ENCODE measurements around the gene PRSS36. TPM values are rescaled to one million over a fixed set of nuclear protein-coding genes. Genes with fewer than 3 reads are reported as not detected.

PRSS36 gene
- total RNA-seq, 1 donor from 2014 or later, result 1.4 TPM

GRCh38 chr16:31112711-31113110, 37.2 kb downstream of the PRSS36 start:
- Histone ChIP-seq H3K27me3 (no peaks in the 10 kb centered on the region), H3K4me3 (no peak overlapping the region), H3K27ac (peak overlapping the region; percentile 43 to 46), H3K36me3 (peaks cover 27 to 36% of the 10 kb centered on the region in 2 donors), H3K4me1 (peaks cover 9 to 11% of the 10 kb centered on the region in 2 donors), H3K9me3 (no peaks in the 10 kb centered on the region)
- TF ChIP-seq, protein P1, sequence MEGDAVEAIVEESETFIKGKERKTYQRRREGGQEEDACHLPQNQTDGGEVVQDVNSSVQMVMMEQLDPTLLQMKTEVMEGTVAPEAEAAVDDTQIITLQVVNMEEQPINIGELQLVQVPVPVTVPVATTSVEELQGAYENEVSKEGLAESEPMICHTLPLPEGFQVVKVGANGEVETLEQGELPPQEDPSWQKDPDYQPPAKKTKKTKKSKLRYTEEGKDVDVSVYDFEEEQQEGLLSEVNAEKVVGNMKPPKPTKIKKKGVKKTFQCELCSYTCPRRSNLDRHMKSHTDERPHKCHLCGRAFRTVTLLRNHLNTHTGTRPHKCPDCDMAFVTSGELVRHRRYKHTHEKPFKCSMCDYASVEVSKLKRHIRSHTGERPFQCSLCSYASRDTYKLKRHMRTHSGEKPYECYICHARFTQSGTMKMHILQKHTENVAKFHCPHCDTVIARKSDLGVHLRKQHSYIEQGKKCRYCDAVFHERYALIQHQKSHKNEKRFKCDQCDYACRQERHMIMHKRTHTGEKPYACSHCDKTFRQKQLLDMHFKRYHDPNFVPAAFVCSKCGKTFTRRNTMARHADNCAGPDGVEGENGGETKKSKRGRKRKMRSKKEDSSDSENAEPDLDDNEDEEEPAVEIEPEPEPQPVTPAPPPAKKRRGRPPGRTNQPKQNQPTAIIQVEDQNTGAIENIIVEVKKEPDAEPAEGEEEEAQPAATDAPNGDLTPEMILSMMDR (IDR thresholded peaks at IDR 0.05), result no peak
- no peak for DNase-seq (ENCODE audit: low spot score in 2 of 2)
- intact Hi-C loops (cut with DNase I), result no loop called here

- Histone ChIP-seq H3K27me3 (no peaks in the 10 kb centered on the region), H3K9me3 (no peaks in the 10 kb centered on the region), H3K27ac (peak overlapping the region in 1 of 2 donors; percentile 43), H3K4me1 (peaks cover 9 to 11% of the 10 kb centered on the region in 2 donors), H3K36me3 (peaks cover 27 to 36% of the 10 kb centered on the region in 2 donors), H3K4me3 (no peak overlapping the region)
- intact Hi-C loops (cut with DNase I), result no loop called here
- TF ChIP-seq, protein P1 (IDR thresholded peaks at IDR 0.05), result no peak
- no peak for DNase-seq (ENCODE audit: low spot score in 2 of 2)
Measured at GRCh38 chr16:31111881-31112466, 37.9 kb downstream of the PRSS36 start.

- DNase-seq (ENCODE audit: low spot score in 2 of 2), result no peak
- H3K4me3 ChIP-seq, result no peak overlapping the region
- peaks cover 27 to 36% of the 10 kb centered on the region in 2 donors for H3K36me3 ChIP-seq
- H3K4me1 ChIP-seq, result peaks cover 9 to 17% of the 10 kb centered on the region in 2 donors
- no peaks in the 10 kb centered on the region for H3K27me3 ChIP-seq
- intact Hi-C loops (cut with DNase I), result no loop called here
- H3K27ac ChIP-seq, result no peak overlapping the region
- TF ChIP-seq, protein P1 (IDR thresholded peaks at IDR 0.05), result no peak
- no peaks in the 10 kb centered on the region for H3K9me3 ChIP-seq
Measured at GRCh38 chr16:31110106-31111034, 39.5 kb downstream of the PRSS36 start.

DNA sequence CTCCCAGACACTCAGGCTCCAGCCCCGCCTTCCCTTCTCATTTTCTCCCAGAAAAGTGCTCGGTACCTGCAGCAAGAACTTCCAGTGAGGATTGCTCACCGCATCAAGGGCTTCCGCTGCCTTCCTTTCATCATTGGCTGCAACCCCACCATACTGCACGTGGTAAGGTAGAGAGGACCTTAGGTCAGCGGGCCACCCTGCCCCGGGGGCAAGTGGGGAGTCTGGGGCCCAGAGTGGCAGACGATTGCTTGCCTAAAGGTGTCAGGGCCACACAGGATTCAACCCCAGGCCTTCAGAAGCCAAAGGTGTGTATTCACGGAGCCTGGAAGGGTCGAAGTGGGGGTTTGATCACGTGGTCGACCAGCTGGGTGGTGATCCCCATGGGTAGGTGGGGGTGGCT, 40.2 kb downstream of the PRSS36 start:
- DNase-seq (ENCODE audit: low spot score in 2 of 2), result no peak
- H3K4me3 ChIP-seq, result no peak overlapping the region
- H3K27me3 ChIP-seq, result no peaks in the 10 kb centered on the region
- H3K27ac ChIP-seq, result peak overlapping the region in 1 of 2 donors; percentile 97
- no peaks in the 10 kb centered on the region for H3K9me3 ChIP-seq
- intact Hi-C loops (cut with DNase I), result loop anchor here (2.0 to 5.0 kb wide), 2 partner anchors 33 to 73 kb away; partner anchors contain the start of gene FUS
- H3K4me1 ChIP-seq, result peaks cover 9 to 17% of the 10 kb centered on the region in 2 donors
- H3K36me3 ChIP-seq, result peaks cover 27 to 36% of the 10 kb centered on the region in 2 donors
- TF ChIP-seq, protein P1 (IDR thresholded peaks at IDR 0.05), result no peak

DNA sequence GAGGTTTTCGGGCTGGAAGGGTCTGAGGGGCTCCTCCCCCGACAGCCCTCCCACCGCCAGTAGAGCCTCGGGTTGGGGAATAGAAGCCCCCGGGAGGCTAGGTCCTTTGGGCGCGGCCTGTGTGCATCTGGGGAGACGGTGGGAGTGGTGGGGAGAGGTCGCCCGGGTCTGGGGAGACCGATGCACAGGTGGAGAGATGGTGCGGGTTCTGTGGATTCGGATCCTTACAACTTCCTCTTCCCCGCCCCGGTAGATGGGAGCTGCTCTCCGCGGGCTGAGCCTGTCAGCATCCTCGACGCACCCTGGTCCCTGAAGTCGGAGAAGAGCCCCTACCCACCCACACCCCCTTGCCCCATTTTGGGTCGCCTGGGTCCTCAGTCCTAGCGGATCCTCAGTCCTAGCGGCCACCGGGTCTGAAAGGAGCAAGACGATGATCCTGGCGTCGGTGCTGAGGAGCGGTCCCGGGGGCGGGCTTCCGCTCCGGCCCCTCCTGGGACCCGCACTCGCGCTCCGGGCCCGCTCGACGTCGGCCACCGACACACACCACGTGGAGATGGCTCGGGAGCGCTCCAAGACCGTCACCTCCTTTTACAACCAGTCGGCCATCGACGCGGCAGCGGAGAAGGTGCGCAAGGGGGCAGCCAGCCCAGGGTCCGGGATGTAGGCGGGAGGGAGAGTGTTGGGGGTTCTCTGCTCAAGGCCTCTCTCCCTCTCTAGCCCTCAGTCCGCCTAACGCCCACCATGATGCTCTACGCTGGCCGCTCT, 40.9 kb downstream of the PRSS36 start:
- H3K4me3 ChIP-seq, result peak overlapping the region; percentile 90 to 99
- peaks cover 27 to 36% of the 10 kb centered on the region in 2 donors for H3K36me3 ChIP-seq
- H3K9me3 ChIP-seq, result no peaks in the 10 kb centered on the region
- no peak for DNase-seq (ENCODE audit: low spot score in 2 of 2)
- H3K27ac ChIP-seq, result peak overlapping the region; percentile 92 to 97
- H3K4me1 ChIP-seq, result peaks cover 9 to 17% of the 10 kb centered on the region in 2 donors
- H3K27me3 ChIP-seq, result no peaks in the 10 kb centered on the region
- TF ChIP-seq, protein P1 (IDR thresholded peaks at IDR 0.05), result no peak
- intact Hi-C loops (cut with DNase I), result loop anchor here (2.0 to 5.0 kb wide), 2 partner anchors 34 to 73 kb away; partner anchors contain the start of gene FUS

Data from ascending aorta (tissue), 2 donors.